Measurements from ENCODE around the gene PPP2R1B. TPM values are rescaled to one million over a fixed set of nuclear protein-coding genes. Genes with fewer than 3 reads are reported as not detected.
A peak's percentile ranks its signal among the peaks of the same experiment; 100 is the strongest.

PPP2R1B gene
- total and polyA plus RNA-seq, 11 donors, result 4.2 to 99.9 (median 7.9) TPM

DNA sequence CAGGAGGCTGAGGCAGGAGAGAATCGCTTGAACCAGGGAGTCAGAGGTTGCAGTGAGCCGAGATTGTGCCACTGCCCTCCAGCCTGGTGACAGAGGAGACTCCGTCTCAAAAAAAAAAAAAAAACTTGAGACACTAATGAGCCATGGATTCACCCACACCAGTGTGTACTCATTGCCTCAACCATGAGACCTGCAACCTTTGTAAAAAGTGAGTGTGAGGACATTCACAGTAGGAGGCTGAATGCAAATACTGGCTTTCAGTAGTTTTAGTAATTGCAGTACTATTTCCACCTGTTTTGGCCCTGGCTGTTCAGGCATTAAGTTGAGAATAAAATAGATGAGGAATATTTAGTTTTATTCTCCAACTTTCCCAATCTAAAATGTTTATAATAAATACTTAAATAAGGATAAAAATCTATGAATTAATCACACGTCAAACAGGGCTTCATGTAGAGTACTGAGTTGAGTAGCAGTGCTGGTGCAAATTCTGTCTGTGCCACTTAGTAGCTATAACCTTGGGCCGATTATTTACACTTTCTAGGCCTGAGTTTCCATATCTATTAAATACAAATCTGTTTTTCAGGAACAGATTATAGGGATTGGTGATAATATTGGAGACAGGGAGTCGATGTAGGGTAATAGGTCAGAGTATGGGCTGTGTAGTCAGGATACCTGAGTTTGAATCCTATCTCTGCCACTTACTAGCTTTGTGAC, 72.8 kb downstream of the PPP2R1B start:
- H3K4me3 ChIP-seq, result no peak overlapping the region
- 78 to 83% (median 80%) methylated on average over 6 of the region's 6 CpGs for WGBS, 4 donors
- peaks cover 0 to 38% (median 12%) of the 10 kb centered on the region in 12 donors for H3K4me1 ChIP-seq
- intact Hi-C loops (cut with DNase I), result loop anchor here in 1 of 10 donors (5.0 kb wide), 1 partner anchor 61 kb away; no protein-coding TSS in a partner anchor
- peaks cover 0 to 24% (median 16%) of the 10 kb centered on the region in 9 donors for H3K36me3 ChIP-seq
- peak overlapping the region in 6 of 12 donors; percentile 25 to 67 (median 29) for H3K27ac ChIP-seq
- DNase-seq, result no peak
- no peaks in the 10 kb centered on the region for H3K27me3 ChIP-seq
- TF ChIP-seq POLR2A (IDR thresholded peaks at IDR 0.05), result no peak
- TF ChIP-seq, protein P1, sequence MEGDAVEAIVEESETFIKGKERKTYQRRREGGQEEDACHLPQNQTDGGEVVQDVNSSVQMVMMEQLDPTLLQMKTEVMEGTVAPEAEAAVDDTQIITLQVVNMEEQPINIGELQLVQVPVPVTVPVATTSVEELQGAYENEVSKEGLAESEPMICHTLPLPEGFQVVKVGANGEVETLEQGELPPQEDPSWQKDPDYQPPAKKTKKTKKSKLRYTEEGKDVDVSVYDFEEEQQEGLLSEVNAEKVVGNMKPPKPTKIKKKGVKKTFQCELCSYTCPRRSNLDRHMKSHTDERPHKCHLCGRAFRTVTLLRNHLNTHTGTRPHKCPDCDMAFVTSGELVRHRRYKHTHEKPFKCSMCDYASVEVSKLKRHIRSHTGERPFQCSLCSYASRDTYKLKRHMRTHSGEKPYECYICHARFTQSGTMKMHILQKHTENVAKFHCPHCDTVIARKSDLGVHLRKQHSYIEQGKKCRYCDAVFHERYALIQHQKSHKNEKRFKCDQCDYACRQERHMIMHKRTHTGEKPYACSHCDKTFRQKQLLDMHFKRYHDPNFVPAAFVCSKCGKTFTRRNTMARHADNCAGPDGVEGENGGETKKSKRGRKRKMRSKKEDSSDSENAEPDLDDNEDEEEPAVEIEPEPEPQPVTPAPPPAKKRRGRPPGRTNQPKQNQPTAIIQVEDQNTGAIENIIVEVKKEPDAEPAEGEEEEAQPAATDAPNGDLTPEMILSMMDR (IDR thresholded peaks at IDR 0.05), result no peak
- ATAC-seq, result peak in 2 of 4 donors; percentile 17 to 31
- H3K9me3 ChIP-seq, result no peaks in the 10 kb centered on the region

DNA sequence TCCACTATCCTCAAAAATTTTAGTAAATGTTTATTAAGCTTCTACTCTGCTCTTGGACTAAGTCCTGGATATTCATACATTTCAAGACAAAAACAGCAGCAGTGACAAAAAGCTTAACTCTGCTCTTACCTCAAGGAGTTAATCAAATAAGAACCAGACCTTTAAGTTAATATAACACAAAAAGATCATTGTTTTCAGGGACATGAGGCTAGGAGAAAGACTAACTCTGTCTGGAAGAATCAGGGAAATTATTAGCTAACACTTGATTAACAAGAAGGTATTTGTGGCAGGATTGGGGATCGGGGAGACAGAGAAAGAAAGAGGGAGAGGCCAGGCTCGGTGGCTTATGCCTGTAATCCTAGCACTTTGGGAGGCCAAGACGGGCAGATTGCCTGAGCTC, 74.4 kb downstream of the PPP2R1B start:
- ATAC-seq (no peak), DNase-seq (no peak)
- WGBS, 4 donors, result 84 to 90% (median 90%) methylated on average over 3 of the region's 3 CpGs
- H3K4me1 ChIP-seq, result peaks cover 0 to 29% (median 12%) of the 10 kb centered on the region in 12 donors
- H3K27ac ChIP-seq, result no peak overlapping the region
- H3K9me3 ChIP-seq, result no peaks in the 10 kb centered on the region
- intact Hi-C loops (cut with DNase I), result loop anchor here in 1 of 10 donors (5.0 kb wide), 1 partner anchor 59 kb away; no protein-coding TSS in a partner anchor
- H3K4me3 ChIP-seq, result no peak overlapping the region
- H3K27me3 ChIP-seq, result no peaks in the 10 kb centered on the region
- peaks cover 0 to 30% (median 20%) of the 10 kb centered on the region in 9 donors for H3K36me3 ChIP-seq
- TF ChIP-seq POLR2A (IDR thresholded peaks at IDR 0.05), result no peak
- TF ChIP-seq, protein P1 (IDR thresholded peaks at IDR 0.05), result no peak

DNA sequence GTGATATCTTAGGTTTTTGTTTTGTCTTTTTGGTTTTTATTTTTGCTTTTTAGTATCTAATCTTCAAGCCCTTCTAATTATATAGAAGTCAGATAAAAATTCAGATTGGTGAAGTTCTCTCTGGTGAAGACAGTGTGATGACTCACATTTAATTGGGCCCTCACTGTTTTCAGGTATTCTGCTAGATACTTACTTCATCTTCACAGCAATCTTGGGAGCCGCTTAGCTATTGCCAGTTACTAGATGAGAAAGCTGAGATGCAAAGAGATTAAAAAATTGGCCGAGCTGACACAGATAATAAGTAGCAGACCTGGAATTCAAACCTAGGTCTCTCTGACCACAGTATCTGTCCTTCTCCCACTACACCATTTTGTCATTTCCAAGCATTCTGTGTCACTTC, 75.0 kb downstream of the PPP2R1B start:
- Histone ChIP-seq H3K36me3 (peaks cover 0 to 30% (median 20%) of the 10 kb centered on the region in 9 donors), H3K27ac (no peak overlapping the region), H3K27me3 (no peaks in the 10 kb centered on the region), H3K4me1 (peaks cover 0 to 24% (median 12%) of the 10 kb centered on the region in 12 donors), H3K9me3 (no peaks in the 10 kb centered on the region), H3K4me3 (no peak overlapping the region)
- WGBS, 4 donors, result 88 to 94% (median 94%) methylated on average over 2 of the region's 2 CpGs
- no peak for TF ChIP-seq POLR2A (IDR thresholded peaks at IDR 0.05)
- TF ChIP-seq, protein P1 (IDR thresholded peaks at IDR 0.05), result no peak
- ATAC-seq (no peak), DNase-seq (no peak)
- intact Hi-C loops (cut with DNase I), result loop anchor here in 1 of 10 donors (5.0 kb wide), 1 partner anchor 59 kb away; no protein-coding TSS in a partner anchor

DNA sequence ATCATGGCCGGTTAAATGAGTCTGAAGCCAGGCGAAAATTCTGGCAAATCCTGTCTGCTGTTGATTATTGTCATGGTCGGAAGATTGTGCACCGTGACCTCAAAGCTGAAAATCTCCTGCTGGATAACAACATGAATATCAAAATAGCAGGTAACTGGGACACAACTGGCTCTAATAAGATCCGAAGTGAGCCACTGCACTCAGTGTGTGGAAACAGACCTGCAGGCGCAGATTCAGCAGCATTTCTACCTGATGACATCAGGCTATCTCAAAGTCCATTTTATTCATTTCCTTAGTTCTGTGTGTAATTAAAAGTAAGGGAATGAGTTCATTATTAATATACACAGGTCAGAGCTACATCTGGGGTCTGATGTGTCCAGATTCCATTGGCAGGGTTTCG, 78.2 kb downstream of the PPP2R1B start:
- Histone ChIP-seq H3K27me3 (no peaks in the 10 kb centered on the region), H3K4me3 (no peak overlapping the region), H3K4me1 (peaks cover 0 to 6% (median 0%) of the 10 kb centered on the region in 12 donors), H3K9me3 (no peaks in the 10 kb centered on the region), H3K36me3 (peaks cover 0 to 48% (median 20%) of the 10 kb centered on the region in 9 donors), H3K27ac (no peak overlapping the region)
- 86 to 93% (median 89%) methylated on average over 7 of the region's 7 CpGs for WGBS, 4 donors
- no peak for DNase-seq
- no peak for ATAC-seq
- intact Hi-C loops (cut with DNase I), result no loop called here
- TF ChIP-seq, protein P1 (IDR thresholded peaks at IDR 0.05), result no peak
- no peak for TF ChIP-seq POLR2A (IDR thresholded peaks at IDR 0.05)
